Ovary (tissue), 3 donors: ENCODE data around the gene PLIN1.

Source experiments
- EP300 ChIP-seq: sonication (generic); formaldehyde crosslinking; IDR thresholded peaks from one replicate; pipeline ENCODE4 v1.6.1; 2017; ENCODE audit warnings: antibody characterized with exemption
- POLR2A ChIP-seq: fragments of 450-650 bp; IDR thresholded peaks from one replicate; pipeline ENCODE4 v1.6.1; 2017; ENCODE audit warnings: antibody characterized with exemption, mild to moderate bottlenecking, moderate library complexity
- TF ChIP-seq, protein P1 (sequence below), 3 donors: fragments of 450-650 bp in 2 of 3; fragments of 200-600 bp in 1 of 3; IDR thresholded peaks; one replicate each; pipeline versions ENCODE4 v1.5.1 to v1.8.0; 2016 to 2022; ENCODE audit warnings: antibody characterized with exemption in 3 of 3, mild to moderate bottlenecking in 1 of 3
- donor health status: DM: no; HTN: no; CAD: no.

DNA sequence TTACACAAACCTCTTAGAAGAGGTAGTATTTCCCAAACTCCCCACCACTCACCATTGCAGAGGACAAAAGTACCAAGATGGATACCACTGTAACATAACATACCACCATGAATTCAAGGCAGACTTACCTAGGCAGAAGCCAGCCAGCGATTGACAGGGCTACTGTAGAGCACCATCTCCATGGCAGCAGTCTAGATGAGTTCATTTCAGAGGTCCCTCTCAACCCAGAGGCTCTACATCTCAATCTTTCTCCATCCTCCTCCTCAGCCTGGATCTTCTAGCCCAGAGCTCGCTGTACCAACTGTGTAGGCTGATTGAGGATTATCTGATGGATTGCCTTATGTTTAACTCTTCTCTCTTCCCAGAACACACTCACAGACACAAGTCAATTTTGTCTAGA, 2.0 kb upstream of the PLIN1 start:
- TF ChIP-seq, protein P1, sequence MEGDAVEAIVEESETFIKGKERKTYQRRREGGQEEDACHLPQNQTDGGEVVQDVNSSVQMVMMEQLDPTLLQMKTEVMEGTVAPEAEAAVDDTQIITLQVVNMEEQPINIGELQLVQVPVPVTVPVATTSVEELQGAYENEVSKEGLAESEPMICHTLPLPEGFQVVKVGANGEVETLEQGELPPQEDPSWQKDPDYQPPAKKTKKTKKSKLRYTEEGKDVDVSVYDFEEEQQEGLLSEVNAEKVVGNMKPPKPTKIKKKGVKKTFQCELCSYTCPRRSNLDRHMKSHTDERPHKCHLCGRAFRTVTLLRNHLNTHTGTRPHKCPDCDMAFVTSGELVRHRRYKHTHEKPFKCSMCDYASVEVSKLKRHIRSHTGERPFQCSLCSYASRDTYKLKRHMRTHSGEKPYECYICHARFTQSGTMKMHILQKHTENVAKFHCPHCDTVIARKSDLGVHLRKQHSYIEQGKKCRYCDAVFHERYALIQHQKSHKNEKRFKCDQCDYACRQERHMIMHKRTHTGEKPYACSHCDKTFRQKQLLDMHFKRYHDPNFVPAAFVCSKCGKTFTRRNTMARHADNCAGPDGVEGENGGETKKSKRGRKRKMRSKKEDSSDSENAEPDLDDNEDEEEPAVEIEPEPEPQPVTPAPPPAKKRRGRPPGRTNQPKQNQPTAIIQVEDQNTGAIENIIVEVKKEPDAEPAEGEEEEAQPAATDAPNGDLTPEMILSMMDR (IDR thresholded peaks at IDR 0.05): no peak
- TF ChIP-seq POLR2A (no peak), EP300 (no peak)
